PC-9 (cell line): ENCODE measurements around the gene SMARCC2. TPM values are rescaled to one million over a fixed set of nuclear protein-coding genes. Genes with fewer than 3 reads are reported as not detected.

ENCODE experiments used
- BruUV-seq: library from RNA; stranded (reverse); fragments of 400-500 nt; replicated peaks from 2 replicates; lab custom pipeline; 2021; lab: Mats Ljungman, UMichigan
- CTCF ChIA-PET: fragments of 300-600 bp; sonication (Branson Sonifier 250); formaldehyde crosslinking; loops from one replicate; lab custom pipeline; 2022; ENCODE audit warnings: antibody characterized with exemption; lab: Charles Lee
- POLR2A ChIA-PET: fragments of 300-600 bp; sonication (Branson Sonifier 250); formaldehyde crosslinking; loops from one replicate; lab custom pipeline; 2022; ENCODE audit warnings: antibody characterized with exemption; ENCODE audit not compliant: unreplicated experiment; lab: Charles Lee
- DNase-seq, 2 experiments: peaks; one replicate each; pipeline versions ENCODE4 v3.0.0 to v3.0.0-alpha.2; 2015 to 2022; ENCODE audit warnings: mixed read lengths in 1 of 2
- H2AFZ ChIP-seq: fragments of 200-600 bp; sonication (generic); 2 replicates; pipeline ENCODE4 v1.8.1; 2017; ENCODE audit warnings: antibody characterized with exemption
- H3F3A ChIP-seq: fragments of 200-600 bp; sonication (generic); 2 replicates; pipeline ENCODE4 v1.8.1; 2017; ENCODE audit warnings: antibody characterized with exemption, mild to moderate bottlenecking, low read depth; ENCODE audit not compliant: insufficient read depth
- H3K27ac ChIP-seq: fragments of 200-600 bp; sonication (generic); 2 replicates; pipeline ENCODE4 v1.6.1; 2016; ENCODE audit warnings: mixed run types
- H3K27me3 ChIP-seq: fragments of 200-600 bp; sonication (generic); 2 replicates; pipeline ENCODE4 v1.6.1; 2016; ENCODE audit warnings: low read depth, mixed run types; ENCODE audit not compliant: insufficient read depth
- H3K36me3 ChIP-seq: fragments of 200-600 bp; sonication (generic); 2 replicates; pipeline ENCODE4 v1.6.1; 2016; ENCODE audit warnings: low read depth, mixed run types
- H3K4me1 ChIP-seq: fragments of 200-600 bp; sonication (generic); replicated peaks from 2 replicates; pipeline ENCODE4 v1.6.1; 2016; ENCODE audit warnings: mixed run types; ENCODE audit not compliant: insufficient read depth
- H3K4me2 ChIP-seq: fragments of 200-600 bp; sonication (generic); 2 replicates; pipeline ENCODE4 v1.6.1; 2017; ENCODE audit warnings: mixed run types
- H3K4me3 ChIP-seq: fragments of 200-600 bp; sonication (generic); 2 replicates; pipeline ENCODE4 v1.6.1; 2016; ENCODE audit warnings: mixed run types
- H3K79me2 ChIP-seq: fragments of 200-600 bp; sonication (generic); 2 replicates; pipeline ENCODE4 v1.6.1; 2017; ENCODE audit warnings: low read depth, mixed run types
- H3K9me2 ChIP-seq: fragments of 200-600 bp; sonication (generic); 2 replicates; pipeline ENCODE4 v1.8.1; 2017; ENCODE audit warnings: mild to moderate bottlenecking; ENCODE audit not compliant: insufficient read depth
- H3K9me3 ChIP-seq: fragments of 200-600 bp; sonication (generic); 2 replicates; pipeline ENCODE4 v1.8.1; 2016; ENCODE audit warnings: low read depth; ENCODE audit not compliant: insufficient read depth
- H4K20me1 ChIP-seq: fragments of 200-600 bp; sonication (generic); 2 replicates; pipeline ENCODE4 v1.8.1; 2017; ENCODE audit not compliant: insufficient read depth
- CTCF ChIP-seq: fragments of 200-600 bp; sonication (generic); conservative IDR thresholded peaks from 2 replicates; pipeline ENCODE4 v1.6.1; 2017; ENCODE audit warnings: mixed run types, antibody characterized with exemption, mild to moderate bottlenecking, moderate library complexity
- EZH2 ChIP-seq: fragments of 200-600 bp; sonication (generic); IDR thresholded peaks from 2 replicates; pipeline ENCODE4 v1.8.0; 2017; ENCODE audit warnings: antibody characterized with exemption, low read depth
- intact Hi-C: fragments of 100-400 bp; cut with micrococcal nuclease; formaldehyde crosslinking; loops from one replicate; pipeline ENCODE4 v1.10.0; 2022; ENCODE audit not compliant: unreplicated experiment
- total RNA-seq: library from RNA; stranded (reverse); gene quantifications from 2 replicates; pipeline ENCODE4 v1.2.3, GENCODE V29; 2021

SMARCC2 gene
- total RNA-seq, 1 experiment from 2014 or later = 86.4 TPM

- Histone ChIP-seq H3K27me3 (no peaks in the 10 kb centered on the region), H3K36me3 (peaks cover 21% of the 10 kb centered on the region), H3K27ac (peak overlapping the region; percentile 96), H3K4me3 (peak overlapping the region; percentile 98), H3K4me2 (peak overlapping the region; percentile 89), H3K9me3 (no peaks in the 10 kb centered on the region), H3K4me1 (peaks cover 24% of the 10 kb centered on the region), H2AFZ (peak overlapping the region; percentile 85), H4K20me1 (no peaks in the 10 kb centered on the region), H3F3A (peaks cover 74% of the 10 kb centered on the region), H3K79me2 (peaks cover 19% of the 10 kb centered on the region), H3K9me2 (no peaks in the 10 kb centered on the region)
- no TSS peak for BruUV-seq
- DNase-seq = no peak
- POLR2A ChIA-PET = interaction anchor here (0.6 to 0.7 kb wide), 2 partner anchors 184 to 187 kb away, joined by 4 to 8 read pairs; no protein-coding TSS in a partner anchor
- TF ChIP-seq CTCF = no peak
- no peak for TF ChIP-seq EZH2
- CTCF ChIA-PET = interaction anchor here (0.5 kb wide), 1 partner anchor 71 kb away, joined by 4 read pairs; no protein-coding TSS in a partner anchor
- intact Hi-C loops = loop anchor here (5.0 kb wide), 3 partner anchors 42 to 892 kb away; partner anchors contain the start of genes MYL6, RAB5B and ZBTB39
These were observed 74.0 kb downstream of the SMARCC2 start for GRCh38 chr12:56115329-56115728.

- POLR2A ChIA-PET = no interaction called here
- CTCF ChIA-PET = no interaction called here
- Histone ChIP-seq H3K79me2 (peaks cover 17% of the 10 kb centered on the region), H3K27me3 (no peaks in the 10 kb centered on the region), H3K27ac (peak overlapping the region; percentile 28; the same call in 1 of the 2 replicates), H3K9me3 (no peaks in the 10 kb centered on the region), H3K9me2 (no peaks in the 10 kb centered on the region), H3F3A (peaks cover 83% of the 10 kb centered on the region), H3K36me3 (peaks cover 27% of the 10 kb centered on the region), H3K4me2 (no peak overlapping the region), H4K20me1 (no peaks in the 10 kb centered on the region), H2AFZ (no peak overlapping the region), H3K4me1 (peaks cover 11% of the 10 kb centered on the region), H3K4me3 (no peak overlapping the region)
- no peak for TF ChIP-seq CTCF
- no TSS peak for BruUV-seq
- no peak for DNase-seq
- intact Hi-C loops = no loop called here
These were observed 75.2 kb downstream of the SMARCC2 start for GRCh38 chr12:56114084-56114483.

Other genes starting within 250 kb of the SMARCC2 start
- gene PMEL, start 223.4 kb downstream of the SMARCC2 start, total RNA-seq = 8.7 and 12.6 TPM in 2 replicates
- gene CDK2, start 222.7 kb downstream of the SMARCC2 start, total RNA-seq = 93.8 and 99.4 TPM in 2 replicates
- 98.6 and 122 TPM in 2 replicates for gene RAB5B, start 215.4 kb downstream of the SMARCC2 start, total RNA-seq
- gene SUOX, start 192.2 kb downstream of the SMARCC2 start, total RNA-seq = 20.4 and 22.7 TPM in 2 replicates
- gene IKZF4, start 168.4 kb downstream of the SMARCC2 start, total RNA-seq = 7.4 and 9.6 TPM in 2 replicates
- 25.2 and 43.3 TPM in 2 replicates for gene RPS26, start 147.6 kb downstream of the SMARCC2 start, total RNA-seq
- 127 and 145 TPM in 2 replicates for gene ERBB3, start 109.3 kb downstream of the SMARCC2 start, total RNA-seq
- 120 and 159 TPM in 2 replicates for gene PA2G4, start 84.9 kb downstream of the SMARCC2 start, total RNA-seq
- gene RPL41, start 72.8 kb downstream of the SMARCC2 start, total RNA-seq = 3,423 and 4,460 TPM in 2 replicates
- gene ZC3H10, start 71.2 kb downstream of the SMARCC2 start, total RNA-seq = 4.4 and 6.5 TPM in 2 replicates
- gene ESYT1, start 61.2 kb downstream of the SMARCC2 start, total RNA-seq = 46.1 and 52.2 TPM in 2 replicates
- 120 and 121 TPM in 2 replicates for gene MYL6B, start 36.9 kb downstream of the SMARCC2 start, total RNA-seq
- gene MYL6, start 31.1 kb downstream of the SMARCC2 start, total RNA-seq = 666 and 697 TPM in 2 replicates
- gene RNF41, start 32.4 kb upstream of the SMARCC2 start, total RNA-seq = 29.5 and 33.4 TPM in 2 replicates
- 58.2 and 68.5 TPM in 2 replicates for gene NABP2, start 34.9 kb upstream of the SMARCC2 start, total RNA-seq
- 0.87 and 2.8 TPM in 2 replicates for gene SLC39A5, start 40.6 kb upstream of the SMARCC2 start, total RNA-seq
- 59.4 and 62.8 TPM in 2 replicates for gene ANKRD52, start 68.9 kb upstream of the SMARCC2 start, total RNA-seq
- 6.5 and 6.9 TPM in 2 replicates for gene COQ10A, start 77.5 kb upstream of the SMARCC2 start, total RNA-seq
- gene CS, start 110.8 kb upstream of the SMARCC2 start, total RNA-seq = 203 and 205 TPM in 2 replicates
- gene CNPY2, start 126.5 kb upstream of the SMARCC2 start, total RNA-seq = 78.2 and 82.1 TPM in 2 replicates
- gene PAN2, start 144.5 kb upstream of the SMARCC2 start, total RNA-seq = 78.1 and 82.8 TPM in 2 replicates
- 2.9 and 3.0 TPM in 2 replicates for gene IL23A, start 149.4 kb upstream of the SMARCC2 start, total RNA-seq
- 76.6 and 80.8 TPM in 2 replicates for gene STAT2, start 170.6 kb upstream of the SMARCC2 start, total RNA-seq
- gene APOF, start 173.4 kb upstream of the SMARCC2 start, total RNA-seq = not detected in 2 replicates